PC-9 (cell line): ENCODE measurements around the gene USP34.

Experiments
- EZH2 ChIP-seq: fragments of 200-600 bp; sonication (generic); IDR thresholded peaks from 2 replicates; pipeline ENCODE4 v1.8.0; 2017; ENCODE audit warnings: antibody characterized with exemption, low read depth
- TF ChIP-seq, protein P1 (sequence below): fragments of 200-600 bp; sonication (generic); conservative IDR thresholded peaks from 2 replicates; pipeline ENCODE4 v1.6.1; 2017; ENCODE audit warnings: mixed run types, antibody characterized with exemption, mild to moderate bottlenecking, moderate library complexity

DNA sequence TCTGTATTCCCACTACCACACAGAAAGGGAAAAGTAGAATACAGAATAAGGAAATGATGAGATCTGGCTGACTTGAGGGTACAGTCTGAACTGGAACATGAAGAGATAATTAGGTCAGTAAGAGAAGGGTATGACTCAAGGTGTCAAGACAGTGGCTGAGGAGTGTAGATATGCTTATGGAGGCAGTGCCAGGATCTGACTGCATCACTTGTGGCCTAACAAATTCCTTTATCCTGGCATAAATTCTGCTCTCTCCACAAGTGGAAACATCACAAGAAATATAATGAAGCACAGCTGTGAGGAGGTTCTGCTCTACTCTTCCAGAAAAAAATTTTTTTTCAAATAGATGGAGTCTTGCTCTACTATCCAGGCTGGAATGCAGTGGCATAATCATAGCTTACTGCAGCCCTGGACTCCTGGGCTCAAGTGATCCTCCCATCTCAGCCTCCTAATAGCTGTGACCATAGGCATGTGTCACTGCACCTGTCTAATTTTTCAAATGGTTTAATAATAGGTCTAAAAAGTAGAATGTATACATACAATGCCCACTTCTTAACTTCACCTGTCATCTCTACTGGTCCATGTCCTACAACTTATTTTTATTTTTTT is 223.6 kb downstream of the USP34 start:
- TF ChIP-seq, protein P1, sequence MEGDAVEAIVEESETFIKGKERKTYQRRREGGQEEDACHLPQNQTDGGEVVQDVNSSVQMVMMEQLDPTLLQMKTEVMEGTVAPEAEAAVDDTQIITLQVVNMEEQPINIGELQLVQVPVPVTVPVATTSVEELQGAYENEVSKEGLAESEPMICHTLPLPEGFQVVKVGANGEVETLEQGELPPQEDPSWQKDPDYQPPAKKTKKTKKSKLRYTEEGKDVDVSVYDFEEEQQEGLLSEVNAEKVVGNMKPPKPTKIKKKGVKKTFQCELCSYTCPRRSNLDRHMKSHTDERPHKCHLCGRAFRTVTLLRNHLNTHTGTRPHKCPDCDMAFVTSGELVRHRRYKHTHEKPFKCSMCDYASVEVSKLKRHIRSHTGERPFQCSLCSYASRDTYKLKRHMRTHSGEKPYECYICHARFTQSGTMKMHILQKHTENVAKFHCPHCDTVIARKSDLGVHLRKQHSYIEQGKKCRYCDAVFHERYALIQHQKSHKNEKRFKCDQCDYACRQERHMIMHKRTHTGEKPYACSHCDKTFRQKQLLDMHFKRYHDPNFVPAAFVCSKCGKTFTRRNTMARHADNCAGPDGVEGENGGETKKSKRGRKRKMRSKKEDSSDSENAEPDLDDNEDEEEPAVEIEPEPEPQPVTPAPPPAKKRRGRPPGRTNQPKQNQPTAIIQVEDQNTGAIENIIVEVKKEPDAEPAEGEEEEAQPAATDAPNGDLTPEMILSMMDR, result no peak
- no peak for TF ChIP-seq EZH2
